ENCODE results near the gene TCTN2.

DNA sequence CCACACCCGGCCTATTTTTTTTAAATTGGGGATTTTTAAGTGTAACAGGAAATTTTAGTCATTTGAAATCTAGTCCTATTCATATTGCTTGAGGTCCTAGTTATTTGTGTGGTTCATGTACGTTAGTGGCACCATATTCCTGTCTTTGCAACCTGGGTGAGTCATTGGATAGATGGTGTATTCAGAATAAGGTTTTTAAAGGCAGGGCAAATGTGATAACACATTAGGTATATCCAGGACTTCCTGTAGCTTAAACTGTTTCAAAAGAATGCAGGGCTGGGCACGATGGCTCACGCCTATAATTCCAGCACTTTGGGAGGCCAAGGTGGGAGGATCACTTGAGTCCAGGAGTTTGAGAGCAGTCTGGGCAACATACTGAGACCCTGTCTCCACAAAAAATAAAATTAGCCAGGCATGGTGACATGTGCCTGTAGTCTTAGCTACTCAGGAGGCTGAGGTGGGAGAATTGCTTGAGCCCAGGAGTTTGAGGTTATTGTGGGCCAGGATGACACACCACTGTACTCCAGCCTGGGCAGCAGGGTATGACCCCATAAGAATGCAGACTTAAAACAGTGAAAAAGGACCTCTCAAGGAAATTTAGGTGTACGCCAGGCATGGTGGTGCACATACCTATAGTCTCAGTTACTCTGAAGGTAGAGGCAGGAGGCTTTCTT, 49.4 kb downstream of the TCTN2 start:
- TF ChIP-seq, protein P1, sequence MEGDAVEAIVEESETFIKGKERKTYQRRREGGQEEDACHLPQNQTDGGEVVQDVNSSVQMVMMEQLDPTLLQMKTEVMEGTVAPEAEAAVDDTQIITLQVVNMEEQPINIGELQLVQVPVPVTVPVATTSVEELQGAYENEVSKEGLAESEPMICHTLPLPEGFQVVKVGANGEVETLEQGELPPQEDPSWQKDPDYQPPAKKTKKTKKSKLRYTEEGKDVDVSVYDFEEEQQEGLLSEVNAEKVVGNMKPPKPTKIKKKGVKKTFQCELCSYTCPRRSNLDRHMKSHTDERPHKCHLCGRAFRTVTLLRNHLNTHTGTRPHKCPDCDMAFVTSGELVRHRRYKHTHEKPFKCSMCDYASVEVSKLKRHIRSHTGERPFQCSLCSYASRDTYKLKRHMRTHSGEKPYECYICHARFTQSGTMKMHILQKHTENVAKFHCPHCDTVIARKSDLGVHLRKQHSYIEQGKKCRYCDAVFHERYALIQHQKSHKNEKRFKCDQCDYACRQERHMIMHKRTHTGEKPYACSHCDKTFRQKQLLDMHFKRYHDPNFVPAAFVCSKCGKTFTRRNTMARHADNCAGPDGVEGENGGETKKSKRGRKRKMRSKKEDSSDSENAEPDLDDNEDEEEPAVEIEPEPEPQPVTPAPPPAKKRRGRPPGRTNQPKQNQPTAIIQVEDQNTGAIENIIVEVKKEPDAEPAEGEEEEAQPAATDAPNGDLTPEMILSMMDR (conservative IDR thresholded peaks at IDR 0.05; ENCODE audit: low read depth, low read length) = no peak
- TF ChIP-seq EZH2 (IDR thresholded peaks at IDR 0.05; ENCODE audit: borderline replicate concordance, low read depth, low read length, poor library complexity, severe bottlenecking) = no peak
